ENCODE results near the gene AXDND1.

DNA sequence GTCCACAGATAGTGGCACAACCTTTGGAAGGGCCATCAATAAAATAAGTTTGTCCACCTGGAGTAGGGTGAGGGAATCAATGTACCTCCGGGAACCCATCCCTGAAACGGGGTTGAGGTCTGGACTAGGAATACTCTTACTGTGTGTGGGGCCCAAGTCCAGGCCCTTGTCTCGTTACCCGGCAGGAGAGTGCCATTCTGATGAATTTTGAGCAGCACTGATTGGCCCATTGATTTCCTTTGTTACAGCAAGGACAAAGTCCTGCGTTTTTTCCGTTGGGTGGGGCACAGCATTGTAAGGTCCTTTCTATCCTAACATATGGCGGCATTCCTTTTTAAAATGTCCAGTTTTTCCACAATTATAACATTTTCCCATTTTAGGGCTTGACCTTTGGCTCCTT is 75.2 kb downstream of the AXDND1 start:
- TF ChIP-seq, protein P1, sequence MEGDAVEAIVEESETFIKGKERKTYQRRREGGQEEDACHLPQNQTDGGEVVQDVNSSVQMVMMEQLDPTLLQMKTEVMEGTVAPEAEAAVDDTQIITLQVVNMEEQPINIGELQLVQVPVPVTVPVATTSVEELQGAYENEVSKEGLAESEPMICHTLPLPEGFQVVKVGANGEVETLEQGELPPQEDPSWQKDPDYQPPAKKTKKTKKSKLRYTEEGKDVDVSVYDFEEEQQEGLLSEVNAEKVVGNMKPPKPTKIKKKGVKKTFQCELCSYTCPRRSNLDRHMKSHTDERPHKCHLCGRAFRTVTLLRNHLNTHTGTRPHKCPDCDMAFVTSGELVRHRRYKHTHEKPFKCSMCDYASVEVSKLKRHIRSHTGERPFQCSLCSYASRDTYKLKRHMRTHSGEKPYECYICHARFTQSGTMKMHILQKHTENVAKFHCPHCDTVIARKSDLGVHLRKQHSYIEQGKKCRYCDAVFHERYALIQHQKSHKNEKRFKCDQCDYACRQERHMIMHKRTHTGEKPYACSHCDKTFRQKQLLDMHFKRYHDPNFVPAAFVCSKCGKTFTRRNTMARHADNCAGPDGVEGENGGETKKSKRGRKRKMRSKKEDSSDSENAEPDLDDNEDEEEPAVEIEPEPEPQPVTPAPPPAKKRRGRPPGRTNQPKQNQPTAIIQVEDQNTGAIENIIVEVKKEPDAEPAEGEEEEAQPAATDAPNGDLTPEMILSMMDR (optimal IDR thresholded peaks at IDR 0.05 in 1 of 3, IDR thresholded peaks at IDR 0.05 in 1 of 3, conservative IDR thresholded peaks at IDR 0.05 in 1 of 3; ENCODE audit: extremely low read depth in 1 of 3, insufficient read depth in 2 of 3, low read length in 3 of 3): no peak
- no peak for TF ChIP-seq EZH2 (IDR thresholded peaks at IDR 0.05; ENCODE audit: low read length)

Measured in keratinocyte (primary cell).